Testis (tissue), 3 donors: ENCODE data around the gene NMNAT3. TPM values are rescaled to one million over a fixed set of nuclear protein-coding genes. Genes with fewer than 3 reads are reported as not detected.

Source experiments
- DNase-seq: peaks from one replicate; pipeline ENCODE4 v3.0.0-alpha.2; 2019
- H3K27ac ChIP-seq, 2 donors: fragments of 200-600 bp; sonication (generic); one replicate each; pipeline ENCODE4 v1.5.1; 2019
- H3K27me3 ChIP-seq: fragments of 200-600 bp; sonication (generic); one replicate; pipeline ENCODE4 v1.5.1; 2019
- H3K36me3 ChIP-seq: fragments of 200-600 bp; sonication (generic); one replicate; pipeline ENCODE4 v1.5.1; 2017; ENCODE audit warnings: low read depth; ENCODE audit errors: missing control alignments
- H3K4me1 ChIP-seq: fragments of 200-600 bp; sonication (generic); one replicate; pipeline ENCODE4 v1.5.1; 2019
- H3K4me3 ChIP-seq, 2 donors: fragments of 200-600 bp; sonication (generic); one replicate each; pipeline ENCODE4 v1.5.1; 2017 to 2019
- H3K9me3 ChIP-seq: fragments of 200-600 bp; sonication (generic); one replicate; pipeline ENCODE4 v1.5.1; 2017
- CTCF ChIP-seq, 3 experiments: fragments of 450-650 bp in 2 of 3; fragments of 200-600 bp in 1 of 3; sonication (generic) in 1 of 3; IDR thresholded peaks; one replicate each; pipeline ENCODE4 v1.5.1; 2016 to 2019; ENCODE audit warnings: antibody characterized with exemption in 3 of 3, mild to moderate bottlenecking in 2 of 3, moderate library complexity in 1 of 3
- POLR2A ChIP-seq: fragments of 450-650 bp; IDR thresholded peaks from one replicate; pipeline ENCODE4 v1.6.1; 2017; ENCODE audit warnings: antibody characterized with exemption, mild to moderate bottlenecking, moderate library complexity
- WGBS, 2 donors: methylation state at CpG; one replicate each; pipeline ENCODE4 v1.1.5; 2018; 5-methylcytosine and 5-hydroxymethylcytosine counted together
- intact Hi-C: fragments of 100-400 bp; cut with DNase I; formaldehyde crosslinking; loops from one replicate; pipeline ENCODE4 v1.15.1; 2023; ENCODE audit warnings: low total_unique reads
- polyA plus RNA-seq: library from polyadenylated mRNA; stranded (reverse); fragments of 350-450 nt; fragmentation: Illumina TruSeq; extraction: RNeasy Lipid Tissue Mini Kit (QIAGEN cat#74804); gene quantifications from one replicate; pipeline ENCODE4 v1.2.3, GENCODE V29; 2014; ENCODE audit warnings: low read depth, low replicate concordance; ENCODE audit not compliant: insufficient read depth
- small RNA-seq, 2 donors: library from RNA; depleted of rRNA; stranded (forward); fragments of <200 nt; gene quantifications; one replicate each; pipeline ENCODE3, GENCODE V24; 2016
- total RNA-seq, 2 donors: library from RNA; depleted of rRNA; stranded (reverse); fragments of >200 nt; gene quantifications; one replicate each; pipeline ENCODE4 v1.2.3, GENCODE V29; 2016

Gene NMNAT3
- total and polyA plus RNA-seq, 3 donors from 2014 or later: 21.1 to 76.5 (median 23.9) TPM

GRCh38 chr3:139518926-139519842, 158.6 kb downstream of the NMNAT3 start:
- no peak for DNase-seq
- Histone ChIP-seq H3K27ac (no peak overlapping the region), H3K27me3 (no peaks in the 10 kb centered on the region), H3K4me3 (no peak overlapping the region), H3K36me3 (no peaks in the 10 kb centered on the region), H3K4me1 (no peaks in the 10 kb centered on the region), H3K9me3 (no peaks in the 10 kb centered on the region)
- TF ChIP-seq POLR2A (no peak), CTCF (IDR thresholded peaks at IDR 0.05) (no peak)
- intact Hi-C loops: no loop called here
- 82 to 93% methylated on average over 9 of the region's 9 CpGs for WGBS, 2 donors

- no peak for DNase-seq
- no peak overlapping the region for H3K4me3 ChIP-seq
- no peaks in the 10 kb centered on the region for H3K36me3 ChIP-seq
- no peaks in the 10 kb centered on the region for H3K27me3 ChIP-seq
- no peak for TF ChIP-seq CTCF (IDR thresholded peaks at IDR 0.05)
- TF ChIP-seq POLR2A: no peak
- no peaks in the 10 kb centered on the region for H3K9me3 ChIP-seq
- WGBS, 2 donors: 86 to 90% methylated on average over 6 of the region's 6 CpGs
- intact Hi-C loops: no loop called here
- H3K4me1 ChIP-seq: no peaks in the 10 kb centered on the region
- H3K27ac ChIP-seq: no peak overlapping the region
These were observed 159.5 kb downstream of the NMNAT3 start for GRCh38 chr3:139518306-139518705.

GRCh38 chr3:139517321-139518065, 160.3 kb downstream of the NMNAT3 start:
- no peak for TF ChIP-seq POLR2A
- Histone ChIP-seq H3K4me3 (no peak overlapping the region), H3K27me3 (no peaks in the 10 kb centered on the region), H3K9me3 (no peaks in the 10 kb centered on the region), H3K36me3 (no peaks in the 10 kb centered on the region), H3K4me1 (no peaks in the 10 kb centered on the region), H3K27ac (no peak overlapping the region)
- 80 to 85% methylated on average over 5 of the region's 5 CpGs for WGBS, 2 donors
- intact Hi-C loops: no loop called here
- no peak for DNase-seq

GRCh38 chr3:139514741-139515140, 163.0 kb downstream of the NMNAT3 start:
- DNase-seq: no peak
- Histone ChIP-seq H3K36me3 (no peaks in the 10 kb centered on the region), H3K27me3 (no peaks in the 10 kb centered on the region), H3K27ac (no peak overlapping the region), H3K4me1 (no peaks in the 10 kb centered on the region), H3K9me3 (no peaks in the 10 kb centered on the region), H3K4me3 (no peak overlapping the region)
- WGBS, 2 donors: 92 to 93% methylated on average over 4 of the region's 4 CpGs
- TF ChIP-seq POLR2A (no peak), CTCF (IDR thresholded peaks at IDR 0.05) (no peak)
- intact Hi-C loops: no loop called here

Small RNA genes lying within 50 kb of the gene (small RNA-seq; reads per million reads assigned to genes)
- gene RN7SL724P: 0 reads per million in 2 donors

Other genes with a start within 250 kb of the NMNAT3 start
- gene RBP2, start 201.5 kb downstream of the NMNAT3 start, total RNA-seq: not detected
- not detected for gene RBP2, start 201.5 kb downstream of the NMNAT3 start, polyA plus RNA-seq
- gene RBP1, start 138.2 kb downstream of the NMNAT3 start, total RNA-seq: 10 to 100 TPM; 84.6 to 91.6 TPM
- gene RBP1, start 138.2 kb downstream of the NMNAT3 start, polyA plus RNA-seq: 168 TPM